ENCODE results near the gene ZRSR2.
"Not testable (repeated sequence)": the region's sequence is repeated elsewhere in the genome, so short reads cannot be mapped to it uniquely, and the experiment has no call there.

The ZRSR2 gene

DNA sequence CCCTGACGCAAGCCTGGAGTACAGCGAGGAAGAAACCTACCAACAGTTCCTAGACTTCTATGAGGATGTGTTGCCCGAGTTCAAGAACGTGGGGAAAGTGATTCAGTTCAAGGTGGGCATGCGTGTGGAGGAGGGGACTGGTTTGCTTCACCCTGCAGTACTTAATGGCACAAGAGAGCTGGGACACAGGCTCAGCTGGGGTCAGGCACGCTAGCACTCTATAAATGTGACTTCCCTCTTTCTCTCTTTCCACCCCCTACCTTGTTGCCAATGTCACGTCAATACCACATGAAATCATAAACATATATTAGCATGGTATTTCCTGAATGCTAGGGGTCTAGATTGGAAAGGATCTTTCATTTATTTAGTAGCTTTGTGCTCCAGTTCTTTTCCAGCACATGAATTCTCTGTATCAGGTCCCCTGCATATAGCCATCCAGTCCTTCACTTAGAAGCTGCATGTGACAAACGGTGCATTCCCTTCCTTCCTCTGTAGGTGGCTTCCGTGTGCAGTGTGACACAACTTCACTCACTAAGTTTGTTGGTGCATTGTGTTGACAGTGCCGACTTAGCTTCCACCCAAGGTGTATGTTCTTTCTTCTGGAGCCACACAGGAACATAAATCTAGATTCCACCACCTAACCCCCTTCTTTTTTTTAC lies 25.6 kb downstream of the ZRSR2 start:
- H3K36me3 Mint-ChIP-seq (ENCODE audit: low read depth) = peaks cover 71% of the 10 kb centered on the region
- no peak overlapping the region for H3K4me3 Mint-ChIP-seq
- peak overlapping the region; percentile 41 for H3K27ac Mint-ChIP-seq
- H3K9me3 Mint-ChIP-seq = no peaks in the 10 kb centered on the region
- peaks cover 9% of the 10 kb centered on the region for H3K4me1 Mint-ChIP-seq (ENCODE audit: low read depth)
- intact Hi-C loops (cut with micrococcal nuclease) = no loop called here
- no peaks in the 10 kb centered on the region for H3K27me3 Mint-ChIP-seq

- peak overlapping the region; percentile 46 for H3K27ac Mint-ChIP-seq
- H3K4me3 Mint-ChIP-seq = no peak overlapping the region
- peaks cover 9% of the 10 kb centered on the region for H3K4me1 Mint-ChIP-seq (ENCODE audit: low read depth)
- intact Hi-C loops (cut with micrococcal nuclease) = no loop called here
- no peaks in the 10 kb centered on the region for H3K27me3 Mint-ChIP-seq
- peaks cover 71% of the 10 kb centered on the region for H3K36me3 Mint-ChIP-seq (ENCODE audit: low read depth)
- H3K9me3 Mint-ChIP-seq = no peaks in the 10 kb centered on the region
Observed at GRCh38 chrX:15816438-15816809, 26.1 kb downstream of the ZRSR2 start.

DNA sequence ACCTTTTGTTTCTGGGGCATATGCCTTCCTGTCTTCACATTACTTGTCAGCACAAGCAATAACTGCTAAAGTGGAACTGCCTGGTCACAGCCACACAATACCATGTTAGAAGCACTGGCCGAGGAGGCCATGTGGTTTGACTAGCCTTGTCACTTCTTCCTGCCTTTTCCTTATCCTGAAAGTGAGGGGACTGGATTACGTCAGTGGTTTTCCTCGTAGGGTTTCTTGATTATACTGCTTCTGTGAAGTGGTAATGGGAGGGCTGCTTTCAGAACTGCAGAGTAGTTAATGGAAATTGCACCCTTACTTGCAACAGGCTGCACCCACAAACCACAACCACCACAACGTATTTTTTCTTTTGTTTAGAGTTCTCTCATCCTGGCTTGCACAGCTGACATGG lies 26.6 kb downstream of the ZRSR2 start:
- H3K27ac Mint-ChIP-seq = peak overlapping the region; percentile 46
- H3K4me3 Mint-ChIP-seq = no peak overlapping the region
- H3K27me3 Mint-ChIP-seq = no peaks in the 10 kb centered on the region
- peaks cover 9% of the 10 kb centered on the region for H3K4me1 Mint-ChIP-seq (ENCODE audit: low read depth)
- H3K36me3 Mint-ChIP-seq (ENCODE audit: low read depth) = peaks cover 71% of the 10 kb centered on the region
- intact Hi-C loops (cut with micrococcal nuclease) = no loop called here
- no peaks in the 10 kb centered on the region for H3K9me3 Mint-ChIP-seq

GRCh38 chrX:15820106-15821073 lies 30.1 kb downstream of the ZRSR2 start:
- H3K27ac Mint-ChIP-seq = no peak overlapping the region
- H3K4me3 Mint-ChIP-seq = no peak overlapping the region
- no peaks in the 10 kb centered on the region for H3K27me3 Mint-ChIP-seq
- H3K4me1 Mint-ChIP-seq (ENCODE audit: low read depth) = peaks cover 9% of the 10 kb centered on the region
- peaks cover 68% of the 10 kb centered on the region for H3K36me3 Mint-ChIP-seq (ENCODE audit: low read depth)
- intact Hi-C loops (cut with micrococcal nuclease) = loop anchor here (10.0 kb wide), 1 partner anchor 56 kb away; no protein-coding TSS in a partner anchor
- no peaks in the 10 kb centered on the region for H3K9me3 Mint-ChIP-seq

GRCh38 chrX:15822922-15823321 lies 32.6 kb downstream of the ZRSR2 start:
- Mint-ChIP-seq H3K27me3 (no peaks in the 10 kb centered on the region), H3K4me1 (ENCODE audit: low read depth) (no peaks in the 10 kb centered on the region), H3K27ac (peak overlapping the region; percentile 31), H3K36me3 (ENCODE audit: low read depth) (peaks cover 67% of the 10 kb centered on the region), H3K9me3 (no peaks in the 10 kb centered on the region), H3K4me3 (no peak overlapping the region)
- intact Hi-C loops (cut with micrococcal nuclease) = loop anchor here (10.0 kb wide), 1 partner anchor 58 kb away; no protein-coding TSS in a partner anchor

DNA sequence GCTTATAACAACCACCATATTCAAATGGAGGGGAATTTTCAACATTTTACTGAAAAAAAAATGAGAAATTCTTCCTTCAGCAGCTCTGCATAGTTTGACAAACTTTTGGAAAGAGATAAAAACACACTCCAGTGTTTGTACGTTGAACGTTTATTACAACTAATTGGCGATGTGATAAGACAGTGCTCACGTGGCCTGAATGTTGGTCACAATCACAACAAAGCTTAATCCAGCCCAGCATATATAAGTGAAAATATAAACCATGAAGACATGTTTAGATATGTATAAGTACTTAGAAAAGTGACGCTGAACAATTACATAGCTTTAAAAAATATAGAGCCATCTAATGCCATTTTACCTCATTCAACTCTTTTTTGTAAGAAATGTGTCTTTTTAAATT lies 35.7 kb downstream of the ZRSR2 start:
- H3K9me3 Mint-ChIP-seq = no peaks in the 10 kb centered on the region
- H3K4me1 Mint-ChIP-seq (ENCODE audit: low read depth) = no peaks in the 10 kb centered on the region
- intact Hi-C loops (cut with micrococcal nuclease) = loop anchor here (10.0 kb wide), 1 partner anchor 61 kb away; no protein-coding TSS in a partner anchor
- no peaks in the 10 kb centered on the region for H3K27me3 Mint-ChIP-seq
- no peak overlapping the region for H3K4me3 Mint-ChIP-seq
- H3K27ac Mint-ChIP-seq = no peak overlapping the region
- H3K36me3 Mint-ChIP-seq (ENCODE audit: low read depth) = peaks cover 66% of the 10 kb centered on the region

DNA sequence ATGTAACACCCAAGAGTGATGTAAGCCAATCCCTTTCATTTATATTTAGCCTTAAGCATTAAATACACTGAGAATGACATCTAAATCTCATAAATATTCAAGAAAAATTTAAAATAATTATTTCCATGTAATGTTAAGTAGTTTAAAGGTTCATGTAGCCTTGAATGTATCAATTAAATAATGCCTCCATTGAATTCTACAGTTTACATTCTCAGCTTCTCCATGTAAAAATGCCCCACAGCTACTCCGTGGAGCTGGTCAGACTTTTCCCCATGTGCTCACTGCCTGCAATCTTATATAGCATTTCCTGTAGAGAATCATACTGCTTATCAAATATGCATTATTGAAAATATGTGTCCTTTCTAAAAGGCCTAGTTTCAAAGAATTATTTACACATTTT lies 38.9 kb downstream of the ZRSR2 start:
- Mint-ChIP-seq H3K4me3 (no peak overlapping the region), H3K27me3 (no peaks in the 10 kb centered on the region), H3K9me3 (no peaks in the 10 kb centered on the region), H3K36me3 (ENCODE audit: low read depth) (peaks cover 33% of the 10 kb centered on the region), H3K27ac (no peak overlapping the region), H3K4me1 (ENCODE audit: low read depth) (peaks cover 4% of the 10 kb centered on the region)
- intact Hi-C loops (cut with micrococcal nuclease) = loop anchor here (10.0 kb wide), 1 partner anchor 64 kb away; no protein-coding TSS in a partner anchor

DNA sequence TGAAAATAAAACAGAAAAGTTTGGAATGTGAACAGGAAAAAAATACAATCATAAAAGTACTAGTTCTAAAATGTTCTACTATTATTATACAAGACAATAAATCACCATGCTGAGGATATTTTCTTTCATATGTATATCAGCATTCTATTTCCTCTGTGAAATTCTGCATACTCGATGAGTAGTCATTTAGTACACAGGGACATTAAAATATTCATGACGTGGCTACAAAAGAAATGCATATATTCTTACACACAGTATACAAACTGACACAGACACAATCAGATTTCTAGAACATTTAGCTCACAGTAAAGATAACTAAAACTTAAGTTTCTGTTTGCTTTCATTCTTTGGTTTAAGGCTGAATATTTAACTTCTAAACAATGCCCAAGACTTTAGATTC lies 41.1 kb downstream of the ZRSR2 start:
- H3K27me3 Mint-ChIP-seq; H3K27ac Mint-ChIP-seq; H3K9me3 Mint-ChIP-seq; H3K4me3 Mint-ChIP-seq; intact Hi-C loops (cut with micrococcal nuclease); H3K4me1 Mint-ChIP-seq (ENCODE audit: low read depth): not testable (repeated sequence)
- peaks cover 33% of the 10 kb centered on the region for H3K36me3 Mint-ChIP-seq (ENCODE audit: low read depth)

- intact Hi-C loops (cut with micrococcal nuclease) = no loop called here
- peaks cover 18% of the 10 kb centered on the region for H3K36me3 Mint-ChIP-seq (ENCODE audit: low read depth)
- no peaks in the 10 kb centered on the region for H3K9me3 Mint-ChIP-seq
- H3K27me3 Mint-ChIP-seq = no peaks in the 10 kb centered on the region
- no peak overlapping the region for H3K4me3 Mint-ChIP-seq
- H3K4me1 Mint-ChIP-seq (ENCODE audit: low read depth) = peaks cover 5% of the 10 kb centered on the region
- no peak overlapping the region for H3K27ac Mint-ChIP-seq
Observed at GRCh38 chrX:15834053-15834452, 43.8 kb downstream of the ZRSR2 start.

DNA sequence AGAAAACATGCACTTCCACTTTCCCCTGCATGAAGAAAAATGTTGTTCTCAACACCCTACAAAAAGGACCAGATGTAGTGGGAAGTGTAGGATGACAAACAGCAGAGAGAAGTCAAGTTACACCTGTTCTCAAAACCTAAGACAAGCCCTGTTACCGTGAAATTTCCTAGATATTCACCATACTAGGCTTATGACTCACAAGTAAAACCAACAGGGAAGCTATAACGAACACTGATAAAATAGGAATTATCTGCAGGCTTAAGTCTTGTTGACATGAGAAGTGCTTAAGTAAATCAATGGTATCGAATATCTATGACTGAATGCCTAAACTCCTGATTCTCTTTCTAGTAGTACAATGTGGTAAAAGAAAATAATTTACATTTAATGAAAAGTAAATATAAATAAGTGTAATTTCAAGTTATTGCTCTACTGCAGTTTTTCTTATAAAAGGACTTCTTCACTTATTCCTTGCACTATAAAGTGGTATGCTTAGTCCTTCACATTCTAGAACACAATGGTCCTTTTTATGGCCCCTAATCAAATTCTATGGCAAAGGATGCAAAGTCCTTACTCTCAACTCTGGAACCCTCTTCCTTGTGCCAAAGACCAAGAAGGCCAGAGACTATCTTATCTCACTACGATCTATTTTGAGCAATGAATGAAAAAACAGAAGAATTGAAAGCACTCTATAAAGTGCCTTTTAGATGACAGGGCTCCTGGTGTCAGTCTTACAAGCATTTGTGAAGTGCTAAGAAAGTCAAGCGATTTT lies 44.7 kb downstream of the ZRSR2 start:
- no peak overlapping the region for H3K4me3 Mint-ChIP-seq
- intact Hi-C loops (cut with micrococcal nuclease) = no loop called here
- H3K4me1 Mint-ChIP-seq (ENCODE audit: low read depth) = peaks cover 5% of the 10 kb centered on the region
- no peak overlapping the region for H3K27ac Mint-ChIP-seq
- H3K9me3 Mint-ChIP-seq = no peaks in the 10 kb centered on the region
- peaks cover 10% of the 10 kb centered on the region for H3K36me3 Mint-ChIP-seq (ENCODE audit: low read depth)
- no peaks in the 10 kb centered on the region for H3K27me3 Mint-ChIP-seq

DNA sequence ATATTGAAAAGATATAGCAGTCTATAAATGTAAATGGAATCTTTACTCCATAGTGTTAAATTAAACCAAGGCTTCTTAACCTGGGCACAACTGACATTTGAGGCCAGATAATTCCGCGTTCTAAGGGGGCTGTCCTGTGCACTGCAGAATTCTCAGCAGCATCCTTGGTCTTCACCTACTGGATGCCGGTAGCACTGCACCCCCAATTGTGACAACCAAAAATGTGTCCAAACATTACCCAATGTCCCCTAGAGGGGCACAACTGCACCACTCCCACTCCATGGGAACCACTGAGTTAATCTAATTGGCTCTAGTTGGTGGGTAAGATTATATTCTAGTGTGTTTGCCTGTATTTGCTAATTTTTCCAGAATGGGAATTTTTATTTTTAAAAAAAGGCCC lies 47.7 kb downstream of the ZRSR2 start:
- peaks cover 5% of the 10 kb centered on the region for H3K4me1 Mint-ChIP-seq (ENCODE audit: low read depth)
- H3K36me3 Mint-ChIP-seq (ENCODE audit: low read depth) = peaks cover 18% of the 10 kb centered on the region
- H3K9me3 Mint-ChIP-seq = no peaks in the 10 kb centered on the region
- H3K4me3 Mint-ChIP-seq = no peak overlapping the region
- no peak overlapping the region for H3K27ac Mint-ChIP-seq
- intact Hi-C loops (cut with micrococcal nuclease) = no loop called here
- no peaks in the 10 kb centered on the region for H3K27me3 Mint-ChIP-seq

DNA sequence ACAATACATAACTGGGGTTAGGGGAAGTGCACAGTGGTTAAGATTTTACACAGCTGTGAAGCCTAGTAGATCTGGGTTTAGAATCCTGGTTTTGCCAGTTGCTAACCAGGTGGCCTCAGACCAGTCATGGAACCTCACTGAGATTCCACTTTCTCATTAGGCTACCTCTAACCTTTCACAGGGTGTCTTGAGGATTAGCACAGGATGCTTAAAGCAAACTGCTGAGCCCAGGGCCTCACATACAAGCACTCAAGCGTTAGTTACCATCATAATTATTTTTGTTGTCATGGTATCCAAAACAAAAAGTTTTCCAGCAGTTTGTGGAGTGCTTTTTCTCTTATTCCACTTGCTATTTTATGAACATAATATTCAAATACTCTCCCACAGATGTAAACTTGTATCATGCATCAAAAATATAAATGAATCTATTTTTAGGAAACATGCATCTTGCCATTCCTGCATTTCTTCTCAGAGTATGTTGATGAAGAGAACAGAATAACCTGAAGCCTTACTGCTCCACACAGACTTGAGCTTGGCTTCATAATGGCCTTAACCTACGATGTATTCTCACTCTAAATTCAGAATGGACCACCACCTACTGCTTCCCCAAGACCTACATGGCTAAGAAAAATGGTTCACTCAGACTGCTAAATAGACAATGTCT lies 51.7 kb downstream of the ZRSR2 start:
- Mint-ChIP-seq H3K4me3 (no peak overlapping the region), H3K36me3 (ENCODE audit: low read depth) (peaks cover 36% of the 10 kb centered on the region), H3K27ac (no peak overlapping the region), H3K9me3 (no peaks in the 10 kb centered on the region), H3K27me3 (no peaks in the 10 kb centered on the region), H3K4me1 (ENCODE audit: low read depth) (no peaks in the 10 kb centered on the region)
- intact Hi-C loops (cut with micrococcal nuclease) = loop anchor here (10.0 kb wide), 1 partner anchor 47 kb away; the partner anchor contains the start of gene ZRSR2

DNA sequence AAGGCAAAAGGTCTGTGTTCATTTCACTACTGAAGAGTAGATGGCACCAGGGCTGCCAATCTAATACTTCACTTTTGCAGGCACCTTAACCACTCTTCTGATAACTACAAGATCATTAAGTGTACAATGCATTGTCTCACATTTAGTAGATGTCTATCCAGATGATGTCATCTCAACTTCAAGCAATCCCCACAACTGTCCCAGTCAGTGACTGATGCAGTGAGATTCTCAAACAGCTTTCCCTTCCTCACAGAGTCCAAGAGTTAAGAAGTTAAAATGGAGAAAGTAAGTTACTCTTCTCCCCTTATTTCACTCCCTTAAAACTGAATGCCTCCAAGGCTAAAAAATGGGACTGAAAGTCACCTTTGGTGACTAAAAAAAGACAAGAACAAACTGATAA lies 53.7 kb downstream of the ZRSR2 start:
- Mint-ChIP-seq H3K4me3 (no peak overlapping the region), H3K4me1 (ENCODE audit: low read depth) (no peaks in the 10 kb centered on the region), H3K27ac (no peak overlapping the region), H3K27me3 (no peaks in the 10 kb centered on the region), H3K36me3 (ENCODE audit: low read depth) (peaks cover 36% of the 10 kb centered on the region), H3K9me3 (no peaks in the 10 kb centered on the region)
- intact Hi-C loops (cut with micrococcal nuclease) = loop anchor here (10.0 kb wide), 1 partner anchor 49 kb away; the partner anchor contains the start of gene ZRSR2
